ENCODE results near the gene SYCN. TPM values are rescaled to one million over a fixed set of nuclear protein-coding genes. Genes with fewer than 3 reads are reported as not detected.

Gene SYCN
- total RNA-seq, 2 donors from 2014 or later: not detected

DNA sequence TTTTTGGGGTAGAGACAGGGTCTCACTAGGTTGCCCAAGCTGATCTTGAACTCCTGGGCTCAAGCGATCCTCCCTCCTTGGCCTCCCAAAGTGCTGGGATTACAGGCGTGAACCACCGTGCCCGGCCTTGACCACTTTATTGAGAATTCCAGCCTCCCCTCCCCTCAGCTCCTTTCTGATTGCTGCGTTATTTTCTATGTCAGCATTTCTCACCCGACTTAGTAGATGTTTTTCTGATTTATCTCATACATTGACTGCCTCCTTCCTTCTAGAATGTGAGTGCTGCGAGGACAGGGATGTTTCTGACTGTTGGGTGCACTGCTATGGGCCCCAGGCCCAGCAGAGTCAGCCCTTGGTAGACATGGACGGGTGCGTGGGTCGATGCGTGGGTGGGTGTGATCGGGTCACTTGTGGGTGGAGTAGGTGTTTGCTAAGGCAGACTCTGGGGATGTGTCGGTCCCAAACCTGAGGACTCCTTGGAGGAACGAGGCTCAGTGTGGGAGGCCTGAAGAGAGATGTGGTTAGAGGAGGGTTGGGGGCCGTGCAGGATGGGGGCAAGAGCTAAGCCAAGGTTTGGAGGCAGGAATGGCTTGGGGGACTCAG is 41.5 kb downstream of the SYCN start:
- DNase-seq (no peak), ATAC-seq (no peak)
- intact Hi-C loops (cut with DNase I, micrococcal nuclease): no loop called here

DNA sequence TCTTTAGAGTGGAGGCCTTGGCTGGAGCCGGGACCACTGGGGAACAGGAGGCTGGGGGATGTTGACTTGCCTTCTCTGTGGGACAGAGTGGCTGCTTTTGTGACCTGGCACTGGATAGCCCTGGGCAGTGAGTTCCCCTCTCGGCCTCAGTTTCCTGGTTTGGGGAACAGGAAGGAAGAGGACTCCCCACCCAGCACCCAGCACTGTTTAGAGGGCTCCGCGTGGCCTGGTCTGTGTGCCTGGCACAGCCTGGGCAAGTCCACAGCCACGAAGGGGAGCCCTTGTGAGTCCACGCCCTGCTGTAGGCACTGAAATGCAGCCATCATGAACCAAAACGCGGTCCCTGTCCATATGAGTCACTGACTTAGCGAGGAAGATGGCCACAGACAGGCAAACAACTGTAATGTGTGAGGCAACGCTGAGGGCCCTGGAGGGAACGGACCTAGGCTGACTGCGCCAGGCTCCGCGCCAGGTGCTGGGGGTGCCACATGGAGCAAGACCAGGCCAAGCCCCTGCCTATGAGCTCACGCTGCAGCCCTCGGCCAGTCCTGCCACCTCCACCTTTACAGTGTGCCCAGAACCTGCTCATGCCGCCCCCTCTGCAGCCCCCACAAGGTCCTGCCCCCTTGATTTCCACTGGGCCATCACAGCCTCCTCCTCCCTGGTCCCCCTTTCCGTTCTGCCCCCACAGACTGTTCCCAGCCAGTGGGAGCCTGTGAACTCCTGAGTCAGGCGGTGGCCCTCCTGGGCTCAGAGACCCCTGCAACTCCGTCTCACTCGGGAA is 43.0 kb downstream of the SYCN start:
- ATAC-seq (no peak), DNase-seq (no peak)
- intact Hi-C loops (cut with DNase I, micrococcal nuclease): no loop called here

- DNase-seq (no peak), ATAC-seq (peak; percentile 7)
- intact Hi-C loops (cut with DNase I, micrococcal nuclease): no loop called here
Measured at GRCh38 chr19:39160523-39160861, 43.6 kb downstream of the SYCN start.

- no peak for DNase-seq
- no peak for ATAC-seq
- intact Hi-C loops (cut with DNase I, micrococcal nuclease): no loop called here
Measured at GRCh38 chr19:39158646-39159260, 45.3 kb downstream of the SYCN start.

GRCh38 chr19:39157997-39158389 is 46.1 kb downstream of the SYCN start:
- ATAC-seq (no peak), DNase-seq (no peak)
- intact Hi-C loops (cut with DNase I, micrococcal nuclease): no loop called here

DNA sequence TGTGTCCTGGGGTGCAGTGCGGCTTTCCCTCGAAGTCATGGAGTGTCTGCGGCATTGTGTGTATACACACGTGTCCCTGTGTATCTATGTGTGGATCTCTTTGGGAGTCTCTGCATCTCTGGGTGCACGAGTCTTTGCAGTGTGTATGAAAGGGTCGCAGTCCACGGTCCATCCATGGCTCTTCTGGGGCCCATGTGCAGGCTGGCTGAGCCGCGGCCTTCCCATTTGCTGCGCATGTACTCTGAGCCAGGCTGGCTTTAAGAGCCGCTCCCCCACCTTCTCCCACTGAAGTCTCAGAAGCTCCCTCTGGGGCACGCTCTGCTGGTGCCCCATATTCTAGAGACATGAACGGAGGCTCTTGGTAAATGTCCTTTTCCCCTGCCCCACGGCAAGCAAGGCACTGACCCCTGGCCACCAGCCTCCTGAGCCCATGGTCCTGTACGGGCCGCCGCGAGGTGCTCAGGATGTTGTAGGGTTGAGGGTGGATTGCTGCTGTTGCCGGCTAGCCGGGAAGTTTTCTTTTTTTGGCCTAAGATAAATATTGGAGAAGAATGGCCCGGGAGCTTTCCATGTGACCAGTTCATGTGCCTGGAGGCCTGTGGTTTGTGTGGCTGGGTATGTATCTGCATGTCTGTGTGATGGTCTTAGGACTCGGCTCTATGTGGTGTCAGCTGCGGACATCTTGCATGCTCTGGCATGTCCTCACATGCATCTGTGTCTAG is 46.6 kb downstream of the SYCN start:
- DNase-seq: no peak
- intact Hi-C loops (cut with DNase I, micrococcal nuclease): no loop called here
- no peak for ATAC-seq

- DNase-seq (no peak), ATAC-seq (peak; percentile 27)
- intact Hi-C loops (cut with DNase I, micrococcal nuclease): no loop called here
Measured at GRCh38 chr19:39156326-39157230, 47.5 kb downstream of the SYCN start.

GRCh38 chr19:39155741-39156140 is 48.3 kb downstream of the SYCN start:
- ATAC-seq (no peak), DNase-seq (no peak)
- intact Hi-C loops (cut with DNase I, micrococcal nuclease): no loop called here

DNA sequence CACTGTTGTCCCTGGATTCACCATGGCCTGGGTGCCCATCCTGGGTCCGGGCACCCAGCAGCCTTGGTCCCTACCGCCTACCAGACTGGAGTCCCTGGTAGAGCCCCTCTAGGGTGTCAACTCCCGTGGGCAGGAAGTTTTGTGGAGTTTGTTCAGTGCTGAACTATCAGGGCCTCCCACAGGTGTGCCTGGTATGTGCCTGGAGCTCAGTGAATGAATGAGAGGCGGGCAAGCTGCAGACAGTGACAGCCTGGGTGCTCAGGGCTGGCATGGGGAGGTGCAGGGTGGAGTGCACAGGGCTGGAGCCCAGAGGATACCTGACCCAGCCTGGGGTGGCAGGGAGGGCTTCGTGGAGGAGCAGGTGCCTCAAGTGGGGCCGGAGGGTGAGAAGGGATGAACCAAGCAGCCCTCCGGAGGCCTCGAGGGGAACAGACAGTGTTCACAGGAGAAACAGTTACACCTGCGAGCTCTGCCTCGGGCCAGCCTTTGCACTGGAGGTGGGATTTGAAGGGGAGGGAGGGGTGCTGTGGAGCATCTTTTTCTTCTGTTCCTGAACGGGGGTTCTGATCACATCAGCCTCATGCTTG is 48.9 kb downstream of the SYCN start:
- peak; percentile 29 for ATAC-seq
- no peak for DNase-seq
- intact Hi-C loops (cut with DNase I, micrococcal nuclease): no loop called here

DNA sequence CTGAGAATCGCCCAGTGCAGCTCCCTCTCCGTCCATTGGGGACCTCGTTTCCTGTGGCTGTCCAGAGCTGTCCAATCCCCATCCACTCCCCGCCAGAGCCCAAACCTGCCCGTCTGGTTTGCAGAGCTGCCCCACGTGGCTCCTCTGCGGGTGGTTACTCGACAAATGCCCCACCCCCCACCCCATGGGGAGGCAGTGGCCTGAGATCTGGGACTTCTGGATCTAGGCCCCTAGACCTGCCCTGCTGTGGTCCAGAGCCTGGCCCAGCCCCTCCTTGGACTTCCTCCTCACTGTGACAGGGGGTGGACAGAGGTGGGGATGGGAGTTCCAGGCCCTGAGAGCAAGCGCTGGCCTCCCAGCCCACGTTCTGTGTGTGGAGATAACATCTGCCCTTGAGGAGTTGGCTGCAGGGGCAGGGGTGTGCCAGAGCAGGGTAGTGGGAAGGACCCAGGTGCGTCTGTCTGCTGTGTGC is 49.4 kb downstream of the SYCN start:
- DNase-seq (peak; percentile 70 to 83), ATAC-seq (peak; percentile 82)
- intact Hi-C loops (cut with DNase I, micrococcal nuclease): no loop called here

- intact Hi-C loops (cut with DNase I, micrococcal nuclease): no loop called here
- DNase-seq: no peak
- no peak for ATAC-seq
Measured at GRCh38 chr19:39154100-39154628, 49.9 kb downstream of the SYCN start.

Other genes starting within 250 kb of the SYCN start
- 1 to 10 TPM; 1.1 to 3.3 TPM for gene FBXO17, start 228.5 kb downstream of the SYCN start, total RNA-seq
- gene FBXO27, start 171.7 kb downstream of the SYCN start, total RNA-seq: 1 to 10 TPM in 1 of 2 donors, not detected in 1; 2.8 TPM
- gene ACP7, start 119.9 kb downstream of the SYCN start, total RNA-seq: not detected
- 10 to 100 TPM; 85.0 to 96.9 TPM for gene PAK4, start 78.5 kb downstream of the SYCN start, total RNA-seq
- not detected for gene NCCRP1, start 7.3 kb downstream of the SYCN start, total RNA-seq
- not detected for gene IFNL3, start 40.7 kb upstream of the SYCN start, total RNA-seq
- gene IFNL4, start 44.6 kb upstream of the SYCN start, total RNA-seq: not detected
- not detected for gene IFNL2, start 64.1 kb upstream of the SYCN start, total RNA-seq
- gene IFNL1, start 92.1 kb upstream of the SYCN start, total RNA-seq: not detected
- under 1 TPM; 0.18 to 0.61 TPM for gene LRFN1, start 116.6 kb upstream of the SYCN start, total RNA-seq
- 10 to 100 TPM in 1 of 2 donors, 1 to 10 TPM in 1; 7.0 to 17.8 TPM for gene GMFG, start 131.8 kb upstream of the SYCN start, total RNA-seq
- 10 to 100 TPM; 65.2 to 72.2 TPM for gene SAMD4B, start 138.2 kb upstream of the SYCN start, total RNA-seq
- gene PAF1, start 186.8 kb upstream of the SYCN start, total RNA-seq: 10 to 100 TPM; 30.5 to 31.2 TPM
- gene MED29, start 187.1 kb upstream of the SYCN start, total RNA-seq: 10 to 100 TPM; 30.4 to 32.4 TPM
- 100 to 1,000 TPM; 152 to 391 TPM for gene ZFP36, start 202.6 kb upstream of the SYCN start, total RNA-seq
- 1 to 10 TPM; 6.2 to 9.3 TPM for gene PLEKHG2, start 208.4 kb upstream of the SYCN start, total RNA-seq
- gene RPS16, start 231.7 kb upstream of the SYCN start, total RNA-seq: 1,000 to 10,000 TPM; 1,556 to 1,578 TPM
- gene SUPT5H, start 241.3 kb upstream of the SYCN start, total RNA-seq: 100 to 1,000 TPM in 1 of 2 donors, 10 to 100 TPM in 1; 89.1 to 101 TPM